ELR (cell line): Measurements from ENCODE around the gene DNAJC1.

ENCODE experiments used
- DNase-seq: peaks from one replicate; pipeline ENCODE4 v3.0.0-alpha.2; 2015; ENCODE audit warnings: low read depth

DNAJC1 gene

DNA sequence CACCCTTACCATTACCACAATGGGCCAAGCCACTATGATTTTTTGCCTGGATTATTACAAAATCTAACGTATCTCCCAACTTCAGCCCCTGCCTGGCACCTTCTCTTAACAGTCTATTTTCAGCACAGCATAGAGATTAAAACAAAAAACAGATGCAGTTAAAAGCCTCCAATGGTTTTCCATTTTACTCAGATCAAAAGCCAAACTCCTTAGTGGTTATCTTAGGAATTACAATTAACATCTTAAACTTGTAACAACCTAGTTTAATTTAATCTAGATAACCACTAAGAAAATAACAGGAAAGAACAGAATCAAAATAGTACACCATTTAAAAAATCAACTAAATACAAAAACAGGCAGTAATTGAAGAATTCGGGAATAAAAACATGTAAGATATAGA is 43.5 kb downstream of the DNAJC1 start:
- DNase-seq: no peak

GRCh38 chr10:21954690-21955089 is 48.8 kb downstream of the DNAJC1 start:
- no peak for DNase-seq

GRCh38 chr10:21954132-21954531 is 49.4 kb downstream of the DNAJC1 start:
- no peak for DNase-seq

- DNase-seq: peak; percentile 69
Measured at GRCh38 chr10:21953585-21954057, 49.9 kb downstream of the DNAJC1 start.

DNA sequence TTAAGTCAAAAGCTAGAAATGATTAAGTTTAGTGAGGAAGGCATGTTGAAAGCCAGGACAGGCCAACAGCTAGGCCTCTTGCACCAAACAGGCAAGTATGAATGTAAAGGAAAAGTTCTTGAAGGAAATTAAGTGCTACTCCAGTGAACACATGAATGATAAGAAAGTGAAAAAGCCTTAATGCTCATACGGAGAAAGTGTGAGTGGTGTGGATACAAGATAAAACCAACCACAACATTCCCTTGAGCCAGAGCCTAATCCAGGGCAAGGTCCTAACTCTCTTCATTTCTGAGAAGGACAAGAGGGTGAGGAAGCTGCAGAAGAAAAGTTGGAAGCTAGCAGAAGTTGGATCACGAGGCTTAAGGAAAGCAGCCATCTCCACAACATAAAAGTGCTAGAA is 53.0 kb downstream of the DNAJC1 start:
- DNase-seq: no peak

DNA sequence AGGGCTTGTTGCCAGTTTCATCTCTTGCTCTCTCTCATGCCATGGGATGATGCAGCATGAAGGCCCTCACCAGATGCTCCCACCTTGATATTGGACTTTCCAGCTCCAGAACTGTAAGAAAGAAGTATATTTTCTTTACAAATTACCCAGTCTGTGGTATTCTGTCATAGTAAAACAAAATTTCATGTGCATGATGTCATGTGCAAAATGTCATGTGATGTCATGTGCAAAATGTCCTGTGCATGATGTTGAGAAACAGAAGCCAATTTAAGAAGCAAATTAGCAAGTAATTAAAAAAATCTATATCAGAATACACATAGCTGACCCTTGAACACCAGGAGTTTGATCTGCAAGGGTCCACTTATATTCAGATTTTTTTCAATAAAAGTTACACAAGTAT is 56.6 kb downstream of the DNAJC1 start:
- DNase-seq: no peak

DNA sequence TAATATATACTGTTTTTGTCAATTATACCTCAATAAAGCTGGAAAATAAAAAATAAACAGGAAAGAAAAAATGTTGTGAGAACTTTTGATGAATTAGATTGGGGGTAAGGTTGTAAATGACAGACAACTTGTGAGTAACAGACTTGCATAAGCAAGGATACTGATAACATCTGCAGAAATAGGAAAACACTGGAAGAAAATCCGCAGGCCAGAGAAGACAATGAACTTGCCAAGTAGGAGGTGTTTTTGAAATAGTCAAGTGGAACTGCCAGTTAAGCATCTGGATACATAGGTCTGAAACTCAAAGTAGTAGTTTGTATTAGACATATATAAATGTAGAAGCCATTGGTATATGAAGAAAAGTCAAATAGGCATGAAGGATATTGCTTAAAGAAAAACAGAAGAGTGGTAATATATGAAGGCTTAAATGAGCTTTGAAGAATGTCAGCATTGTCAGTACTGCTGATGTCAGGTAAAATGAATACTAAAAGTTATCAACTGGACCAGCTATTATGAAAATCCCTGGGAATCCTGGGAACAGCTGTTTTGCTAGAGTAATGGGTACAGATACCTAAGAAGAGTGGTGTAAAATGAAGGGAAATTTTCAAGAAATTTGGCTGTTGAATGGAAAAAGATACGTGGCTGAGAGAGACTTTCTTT is 58.7 kb downstream of the DNAJC1 start:
- no peak for DNase-seq

DNA sequence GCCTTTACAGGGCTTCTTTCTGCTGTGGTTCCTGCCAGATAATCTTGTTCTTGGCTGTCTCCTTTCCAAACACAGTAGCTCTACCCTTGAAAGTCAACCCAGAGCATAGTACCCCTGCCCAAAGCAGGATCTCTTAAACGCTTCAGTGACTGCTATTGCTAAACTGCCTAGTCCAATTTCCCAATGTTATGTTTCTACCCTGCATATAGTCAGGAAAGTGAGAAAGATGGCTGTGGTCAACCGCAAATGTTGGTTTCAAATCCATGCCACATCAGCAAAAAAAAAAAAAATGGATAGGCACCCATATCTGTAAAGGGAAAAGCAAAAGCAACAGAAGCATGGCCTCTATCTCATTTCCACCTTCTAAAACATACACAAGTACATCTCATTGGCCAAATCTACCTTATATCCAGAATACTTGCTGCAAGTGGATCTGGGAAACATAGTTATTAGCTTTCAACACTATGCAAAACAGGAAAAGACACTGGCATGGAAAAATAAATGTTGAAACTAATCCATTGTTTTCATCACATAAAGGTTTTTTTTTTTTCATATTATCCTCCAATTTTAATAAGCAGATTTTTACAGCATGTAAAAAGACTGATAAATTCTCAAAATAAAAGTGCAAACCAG is 59.8 kb downstream of the DNAJC1 start:
- no peak for DNase-seq

DNA sequence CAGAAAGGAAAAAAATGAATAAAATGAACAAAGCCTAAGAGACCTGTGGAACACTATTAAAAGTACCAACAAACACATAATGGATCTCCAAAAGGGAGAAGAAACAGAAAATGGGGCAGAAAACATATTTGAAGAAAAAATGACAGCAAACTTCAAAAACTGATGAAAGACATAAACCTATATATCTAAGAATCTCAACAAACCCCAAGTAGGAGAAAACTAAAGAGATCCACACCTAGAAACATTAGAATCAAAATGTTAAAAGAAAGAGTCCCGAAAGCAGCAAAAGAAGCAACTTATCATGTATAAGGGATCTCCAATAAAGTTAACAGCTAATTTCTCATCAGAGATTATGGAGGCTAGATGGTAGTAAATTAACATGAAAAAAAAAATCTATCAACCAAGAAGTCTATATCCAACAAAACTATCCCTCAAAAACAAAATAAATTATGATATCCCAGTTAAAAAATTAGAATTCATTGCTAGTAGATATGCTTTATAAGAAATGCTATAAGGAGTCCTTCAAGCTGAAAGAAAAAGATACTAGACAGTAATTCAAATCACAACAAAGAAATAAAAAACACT is 68.0 kb downstream of the DNAJC1 start:
- no peak for DNase-seq

DNA sequence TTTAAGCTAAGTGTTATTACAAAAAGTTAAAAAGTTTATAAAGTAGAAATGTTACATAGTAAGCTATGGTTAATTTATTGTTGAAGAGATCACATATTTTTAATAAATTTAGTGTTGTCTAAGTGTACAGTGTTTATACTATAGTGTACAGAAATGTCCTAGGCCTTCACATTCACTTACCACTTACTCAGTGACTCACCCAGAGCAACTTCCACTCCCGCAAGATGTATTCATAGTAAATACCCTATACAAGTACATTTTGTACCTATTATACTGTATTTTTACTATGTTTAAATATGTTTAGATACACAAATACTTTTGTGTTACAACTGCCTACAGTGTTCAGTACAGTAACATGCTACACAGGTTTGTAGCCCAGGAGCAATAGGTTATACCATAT is 69.2 kb downstream of the DNAJC1 start:
- DNase-seq: peak; percentile 48

- no peak for DNase-seq
Measured at GRCh38 chr10:21929070-21929469, 74.5 kb downstream of the DNAJC1 start.

DNA sequence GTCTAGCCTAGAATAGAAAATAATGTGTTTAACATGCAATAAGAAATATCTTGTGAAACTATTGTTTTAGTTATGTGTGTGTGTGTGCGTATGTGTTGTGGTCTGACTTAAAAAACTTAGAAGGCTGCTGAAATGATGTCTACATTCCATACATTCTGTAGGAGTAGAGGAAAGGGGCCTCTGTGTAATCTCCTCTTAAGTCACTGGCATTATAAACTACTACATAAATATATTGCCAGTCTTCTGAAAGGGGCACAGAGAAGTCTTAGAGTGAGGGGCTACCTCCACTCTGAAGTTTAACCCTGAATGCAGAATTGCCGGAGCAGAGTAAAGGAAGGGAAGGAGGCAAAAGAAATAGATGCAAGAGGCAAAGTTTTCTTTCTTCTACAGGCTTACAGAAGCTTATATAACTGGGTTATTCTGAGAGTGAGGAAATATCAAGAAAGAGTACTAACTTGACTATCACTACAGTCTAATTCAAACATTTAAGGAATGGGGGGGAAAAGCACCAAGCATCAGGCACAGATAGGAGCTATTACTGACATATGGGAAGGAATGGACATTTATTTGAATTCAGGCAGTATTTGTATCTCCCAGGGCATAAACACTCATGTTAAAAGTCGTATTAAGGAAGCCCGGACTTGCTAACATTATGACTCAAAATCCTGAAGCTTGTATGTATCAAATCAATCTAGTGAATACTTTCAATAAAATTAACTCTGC is 75.7 kb downstream of the DNAJC1 start:
- peak; percentile 65 for DNase-seq

DNA sequence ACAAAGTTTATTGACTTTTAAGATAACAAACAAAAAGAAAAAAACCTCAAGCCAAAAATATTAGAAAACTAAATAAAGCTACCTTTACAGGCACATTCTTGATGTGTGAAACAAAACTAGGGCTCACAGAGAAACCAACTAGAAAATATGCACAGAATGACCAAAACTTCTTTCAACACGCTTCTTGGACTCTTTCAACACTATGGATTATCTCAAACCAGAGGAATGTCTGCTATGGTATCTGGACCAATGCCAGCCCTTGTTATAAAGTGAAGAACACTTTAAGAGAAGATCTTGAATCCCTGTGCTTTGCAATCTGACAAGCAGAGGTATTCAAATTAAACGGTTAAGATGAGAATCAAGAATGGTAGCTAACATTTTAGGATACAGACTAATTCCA is 76.6 kb downstream of the DNAJC1 start:
- peak; percentile 92 for DNase-seq

DNA sequence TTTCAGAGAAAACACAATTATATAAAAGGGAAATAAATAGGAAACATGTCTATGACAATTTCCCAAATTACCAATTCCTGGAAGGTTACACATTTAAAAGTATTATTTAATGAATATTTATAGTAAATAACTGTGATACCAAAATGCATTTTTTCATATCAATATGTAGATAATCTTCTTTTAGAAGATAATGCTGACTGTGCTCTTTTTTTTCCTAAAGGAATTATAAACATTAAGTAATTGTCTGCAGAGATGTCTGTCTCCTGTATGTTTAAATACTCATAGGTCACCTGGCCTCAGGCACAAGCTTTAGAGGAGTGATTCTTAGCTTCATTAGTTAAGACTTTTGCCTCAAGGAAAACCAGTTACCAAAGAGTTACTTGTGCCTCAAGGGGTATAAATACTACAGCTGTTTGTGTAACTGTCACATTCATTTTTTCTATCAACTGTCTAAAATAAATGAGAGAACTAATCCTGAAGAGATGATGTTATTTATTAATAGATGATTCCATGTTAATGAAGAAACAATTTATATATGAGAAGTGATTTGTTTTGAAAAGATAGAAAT is 77.1 kb downstream of the DNAJC1 start:
- peak; percentile 43 for DNase-seq

DNA sequence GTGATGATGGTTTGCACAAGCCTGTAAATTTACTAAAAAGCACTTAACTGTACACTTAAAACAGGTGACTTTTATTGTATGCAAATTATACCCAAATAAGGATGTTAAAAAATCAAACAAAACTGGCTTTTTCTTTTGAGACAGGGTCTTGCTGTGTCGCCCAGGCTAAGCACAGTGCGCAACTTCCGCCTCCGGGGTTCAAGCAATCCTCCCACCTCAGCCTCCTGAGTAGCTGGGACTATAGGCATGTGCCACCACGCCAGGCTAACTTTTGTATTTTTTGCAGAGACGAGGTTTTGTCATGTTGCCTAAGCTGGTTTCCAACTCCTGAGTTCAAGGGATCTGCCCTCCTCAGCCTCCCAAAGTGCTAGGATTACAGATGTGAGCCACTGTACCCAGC is 77.7 kb downstream of the DNAJC1 start:
- DNase-seq: no peak

GRCh38 chr10:21924511-21924910 is 79.0 kb downstream of the DNAJC1 start:
- DNase-seq: no peak

DNA sequence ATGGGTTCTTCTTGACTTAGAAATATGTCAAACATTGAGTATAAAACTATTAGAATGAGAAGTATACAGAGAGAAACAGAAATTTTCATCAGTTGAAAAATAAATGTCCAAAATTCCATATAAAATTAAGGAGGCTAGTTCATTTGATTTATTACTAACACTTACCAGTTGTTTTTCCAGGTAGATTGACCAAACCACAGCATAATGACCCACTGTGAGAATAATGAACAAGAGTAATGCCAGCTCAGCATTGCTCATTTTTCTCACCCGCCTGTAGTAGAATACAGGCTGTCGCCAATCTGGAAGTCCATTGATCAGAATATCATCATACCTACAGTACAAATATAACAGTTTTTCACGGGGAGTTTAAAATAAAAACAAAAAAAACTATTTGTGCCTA is 82.9 kb downstream of the DNAJC1 start:
- DNase-seq: no peak

- no peak for DNase-seq
Measured at GRCh38 chr10:21919906-21920305, 83.6 kb downstream of the DNAJC1 start.

- DNase-seq: no peak
Measured at GRCh38 chr10:21919117-21919516, 84.4 kb downstream of the DNAJC1 start.

DNA sequence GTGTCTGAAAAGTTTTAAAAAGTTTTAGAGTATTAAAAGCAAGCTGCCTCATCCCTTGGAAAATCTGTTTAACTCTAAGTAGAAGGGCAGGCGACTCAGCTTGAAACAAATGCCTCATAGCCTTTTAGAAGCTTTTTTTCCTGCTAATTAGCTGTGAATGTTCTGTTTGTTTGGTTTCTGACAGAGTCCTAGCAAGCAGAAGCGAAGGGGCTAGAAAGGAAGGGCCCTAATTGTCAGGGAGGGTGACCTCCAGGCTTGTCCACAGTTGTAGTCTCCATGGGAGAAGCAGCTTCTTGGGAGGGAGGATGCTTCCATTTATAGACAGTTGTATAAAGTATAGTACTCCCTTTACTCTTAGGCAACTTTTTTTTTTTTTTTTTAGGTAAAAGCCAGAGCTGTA is 90.9 kb downstream of the DNAJC1 start:
- no peak for DNase-seq

- no peak for DNase-seq
Measured at GRCh38 chr10:21910798-21911197, 92.7 kb downstream of the DNAJC1 start.

GRCh38 chr10:21907436-21907835 is 96.1 kb downstream of the DNAJC1 start:
- no peak for DNase-seq

DNA sequence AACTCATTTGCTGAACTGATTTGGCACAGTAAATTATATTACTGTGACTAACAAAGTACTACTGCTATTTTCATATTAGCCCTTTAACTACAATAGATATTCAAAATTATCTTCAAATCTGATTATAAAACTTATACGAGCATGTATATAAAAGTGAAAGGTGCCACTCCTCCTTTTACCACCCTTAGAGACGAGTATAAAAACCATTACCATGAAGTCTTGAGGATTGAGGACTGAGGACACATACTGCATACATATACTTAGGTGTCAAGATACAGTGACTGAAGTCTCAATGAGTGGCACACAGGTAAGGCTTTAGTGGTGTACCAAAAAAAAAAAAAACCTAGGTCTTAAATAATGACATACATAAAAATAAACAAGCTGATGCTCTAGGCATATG is 98.6 kb downstream of the DNAJC1 start:
- DNase-seq: no peak
